Smooth muscle cell (in vitro differentiated cells): ENCODE results near the gene RCE1. TPM values are rescaled to one million over a fixed set of nuclear protein-coding genes. Genes with fewer than 3 reads are reported as not detected.

Experiments used
- DNase-seq: peaks from one replicate; lab custom pipeline; 2025; ENCODE audit not compliant: unreplicated experiment; lab: John Stamatoyannopoulos, UW
- H2AFZ ChIP-seq: fragments of 200-600 bp; sonication (generic); 2 replicates; pipeline ENCODE4 v1.6.0; 2016; ENCODE audit warnings: antibody characterized with exemption, low read depth, mild to moderate bottlenecking
- H3F3A ChIP-seq: fragments of 200-600 bp; sonication (generic); 2 replicates; pipeline ENCODE4 v1.6.0; 2017; ENCODE audit warnings: antibody characterized with exemption, low read depth
- H3K27ac ChIP-seq: fragments of 200-600 bp; sonication (generic); 2 replicates; pipeline ENCODE4 v1.5.1; 2016; ENCODE audit warnings: low read depth, mild to moderate bottlenecking
- H3K27me3 ChIP-seq: fragments of 200-600 bp; sonication (generic); 2 replicates; pipeline ENCODE4 v1.6.1; 2016; ENCODE audit warnings: low read depth, mild to moderate bottlenecking
- H3K36me3 ChIP-seq: fragments of 200-600 bp; sonication (generic); 2 replicates; pipeline ENCODE4 v1.5.1; 2016; ENCODE audit warnings: low read depth
- H3K4me1 ChIP-seq: fragments of 200-600 bp; sonication (generic); 2 replicates; pipeline ENCODE4 v1.5.1; 2016; ENCODE audit warnings: low read depth
- H3K4me2 ChIP-seq: fragments of 200-600 bp; sonication (generic); 2 replicates; pipeline ENCODE4 v1.6.0; 2016; ENCODE audit warnings: mild to moderate bottlenecking
- H3K4me3 ChIP-seq: fragments of 200-600 bp; sonication (generic); 2 replicates; pipeline ENCODE4 v1.5.1; 2016; ENCODE audit warnings: mild to moderate bottlenecking
- H3K79me2 ChIP-seq: fragments of 200-600 bp; sonication (generic); 2 replicates; pipeline ENCODE4 v1.6.0; 2016; ENCODE audit warnings: low read depth, mild to moderate bottlenecking
- H3K9ac ChIP-seq: fragments of 200-600 bp; sonication (generic); 2 replicates; pipeline ENCODE4 v1.6.0; 2016; ENCODE audit warnings: low read depth
- H3K9me3 ChIP-seq: fragments of 200-600 bp; sonication (generic); replicated peaks from 2 replicates; pipeline ENCODE4 v1.5.1; 2016; ENCODE audit warnings: low read depth
- H4K20me1 ChIP-seq: fragments of 200-600 bp; sonication (generic); 2 replicates; pipeline ENCODE4 v1.6.0; 2016; ENCODE audit warnings: low read depth
- WGBS: methylation state at CpG from one replicate; pipeline ENCODE4 v1.1.7; 2016; ENCODE audit warnings: low lambda C conversion rate; 5-methylcytosine and 5-hydroxymethylcytosine counted together
- polyA plus RNA-seq: library from polyadenylated mRNA; unstranded; fragments of >200 nt; fragmentation: Nextera tagmentation; extraction: Ambion mirVana; gene quantifications from 2 replicates; pipeline ENCODE4 v1.2.1, GENCODE V29; 2016
- total RNA-seq: library from RNA; depleted of rRNA; stranded (reverse); fragments of >200 nt; gene quantifications from 2 replicates; pipeline ENCODE4 v1.2.3, GENCODE V29; 2014
- TF ChIP-seq, protein P1 (sequence below): fragments of 200-600 bp; sonication (generic); IDR thresholded peaks from 2 replicates; pipeline ENCODE4 v1.5.1; 2017; ENCODE audit warnings: borderline replicate concordance, mild to moderate bottlenecking, antibody characterized with exemption; ENCODE audit not compliant: insufficient read depth, poor library complexity, severe bottlenecking

Gene RCE1
- total and polyA plus RNA-seq, 2 experiments from 2014 or later: 25.2 to 33.5 TPM

DNA sequence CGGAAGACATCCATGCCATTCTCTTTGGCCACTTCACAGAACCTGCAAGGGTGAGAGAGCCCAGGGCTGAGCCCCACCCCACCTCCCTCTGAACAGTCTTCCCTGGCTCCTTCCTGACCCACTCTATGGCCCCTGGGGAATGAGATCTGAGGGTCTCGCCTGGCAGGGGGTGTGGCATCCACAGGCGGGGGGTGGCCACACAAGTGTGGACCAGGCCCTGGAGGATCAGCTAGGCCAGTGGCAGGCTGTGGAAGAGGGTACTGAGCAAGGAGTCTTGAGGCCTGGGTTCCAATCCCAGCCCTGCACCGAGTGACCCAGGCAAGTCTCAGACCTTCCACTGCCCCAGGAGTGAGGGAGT, 8.0 kb downstream of the RCE1 start:
- H3K79me2 ChIP-seq: no peaks in the 10 kb centered on the region
- peaks cover 8% of the 10 kb centered on the region for H3K4me1 ChIP-seq
- 93% methylated on average over 4 of the region's 4 CpGs for WGBS
- no peak overlapping the region for H3K9ac ChIP-seq
- no peaks in the 10 kb centered on the region for H3K27me3 ChIP-seq
- H4K20me1 ChIP-seq: no peaks in the 10 kb centered on the region
- TF ChIP-seq, protein P1, sequence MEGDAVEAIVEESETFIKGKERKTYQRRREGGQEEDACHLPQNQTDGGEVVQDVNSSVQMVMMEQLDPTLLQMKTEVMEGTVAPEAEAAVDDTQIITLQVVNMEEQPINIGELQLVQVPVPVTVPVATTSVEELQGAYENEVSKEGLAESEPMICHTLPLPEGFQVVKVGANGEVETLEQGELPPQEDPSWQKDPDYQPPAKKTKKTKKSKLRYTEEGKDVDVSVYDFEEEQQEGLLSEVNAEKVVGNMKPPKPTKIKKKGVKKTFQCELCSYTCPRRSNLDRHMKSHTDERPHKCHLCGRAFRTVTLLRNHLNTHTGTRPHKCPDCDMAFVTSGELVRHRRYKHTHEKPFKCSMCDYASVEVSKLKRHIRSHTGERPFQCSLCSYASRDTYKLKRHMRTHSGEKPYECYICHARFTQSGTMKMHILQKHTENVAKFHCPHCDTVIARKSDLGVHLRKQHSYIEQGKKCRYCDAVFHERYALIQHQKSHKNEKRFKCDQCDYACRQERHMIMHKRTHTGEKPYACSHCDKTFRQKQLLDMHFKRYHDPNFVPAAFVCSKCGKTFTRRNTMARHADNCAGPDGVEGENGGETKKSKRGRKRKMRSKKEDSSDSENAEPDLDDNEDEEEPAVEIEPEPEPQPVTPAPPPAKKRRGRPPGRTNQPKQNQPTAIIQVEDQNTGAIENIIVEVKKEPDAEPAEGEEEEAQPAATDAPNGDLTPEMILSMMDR: no peak
- no peak overlapping the region for H3K27ac ChIP-seq
- no peak for DNase-seq
- no peak overlapping the region for H2AFZ ChIP-seq
- no peak overlapping the region for H3K4me2 ChIP-seq
- H3K36me3 ChIP-seq: no peaks in the 10 kb centered on the region
- H3K4me3 ChIP-seq: no peak overlapping the region
- H3F3A ChIP-seq: peaks cover 5% of the 10 kb centered on the region
- H3K9me3 ChIP-seq: no peaks in the 10 kb centered on the region

DNA sequence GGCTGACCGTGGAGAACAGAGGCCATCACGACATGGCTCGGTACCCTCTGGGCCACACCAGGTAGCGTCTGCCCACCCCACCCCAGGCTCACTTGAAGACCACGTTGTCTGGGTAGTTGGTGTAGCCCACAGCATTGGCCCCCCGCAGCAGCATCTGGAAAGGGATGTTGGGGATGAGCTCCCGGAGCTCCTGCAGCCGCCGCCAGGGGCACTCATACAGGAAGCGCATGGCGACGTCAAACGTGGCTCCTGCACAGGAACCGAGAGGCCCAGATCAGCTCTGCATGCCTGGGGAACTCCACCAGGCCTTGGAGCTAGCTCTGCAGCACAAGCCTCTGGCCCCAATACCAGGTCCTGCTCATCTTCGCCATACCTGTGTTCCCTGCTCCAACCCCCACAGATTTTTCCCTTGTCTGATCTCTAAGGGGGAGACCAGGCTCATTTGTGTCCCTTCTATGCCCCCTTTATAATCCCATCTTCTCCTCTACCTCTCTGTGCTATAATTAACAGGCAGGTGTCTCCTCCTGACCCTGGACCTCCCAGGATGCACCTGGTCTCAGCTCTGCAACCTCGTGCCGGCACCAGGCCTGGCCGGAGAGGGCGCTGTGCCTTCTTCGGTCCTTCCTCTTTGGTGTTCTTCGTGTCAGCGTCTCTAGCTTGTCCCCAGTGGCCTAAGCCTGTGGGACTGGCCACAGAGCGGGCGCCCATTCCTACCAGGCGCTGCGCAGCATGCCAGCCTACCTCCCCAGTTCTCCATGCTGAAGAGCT, 8.6 kb downstream of the RCE1 start:
- peaks cover 8% of the 10 kb centered on the region for H3K4me1 ChIP-seq
- H3K9ac ChIP-seq: no peak overlapping the region
- H3K9me3 ChIP-seq: no peaks in the 10 kb centered on the region
- no peak overlapping the region for H3K4me3 ChIP-seq
- no peaks in the 10 kb centered on the region for H3K27me3 ChIP-seq
- no peaks in the 10 kb centered on the region for H3K36me3 ChIP-seq
- TF ChIP-seq, protein P1: no peak
- WGBS: 84% methylated on average over 26 of the region's 26 CpGs
- no peak for DNase-seq
- H2AFZ ChIP-seq: no peak overlapping the region
- H3F3A ChIP-seq: peaks cover 5% of the 10 kb centered on the region
- H3K4me2 ChIP-seq: no peak overlapping the region
- H4K20me1 ChIP-seq: no peaks in the 10 kb centered on the region
- no peak overlapping the region for H3K27ac ChIP-seq
- H3K79me2 ChIP-seq: no peaks in the 10 kb centered on the region

- 94% methylated on average over 24 of the region's 26 CpGs for WGBS
- Histone ChIP-seq H4K20me1 (no peaks in the 10 kb centered on the region), H3K79me2 (peaks cover 2% of the 10 kb centered on the region), H3K4me3 (no peak overlapping the region), H3K4me2 (no peak overlapping the region), H3K4me1 (peaks cover 8% of the 10 kb centered on the region), H3F3A (peaks cover 5% of the 10 kb centered on the region), H3K27ac (no peak overlapping the region), H3K9me3 (no peaks in the 10 kb centered on the region), H3K9ac (no peak overlapping the region), H3K27me3 (no peaks in the 10 kb centered on the region), H3K36me3 (no peaks in the 10 kb centered on the region), H2AFZ (no peak overlapping the region)
- no peak for DNase-seq
- TF ChIP-seq, protein P1: no peak
Observed at GRCh38 chr11:66852466-66853241, 9.4 kb downstream of the RCE1 start.
